ENCODE data around the gene AUTS2.

GRCh38 chr7:69619054-69619453, 20.8 kb downstream of the AUTS2 start:
- TF ChIP-seq CTCF (IDR thresholded peaks at IDR 0.05; ENCODE audit: low read length) (no peak), EZH2 (IDR thresholded peaks at IDR 0.05; ENCODE audit: borderline replicate concordance, low read length) (no peak)

Measured in OCI-LY1 (cell line).